GM19467 (cell line): ENCODE measurements around the gene CNOT3.
"Not testable (repeated sequence)": the region's sequence is repeated elsewhere in the genome, so short reads cannot be mapped to it uniquely, and the experiment has no call there.

Experiments used
- ATAC-seq: cut with Tn5 transposase; IDR thresholded peaks from one replicate; pipeline ENCODE4 v1.9.1; 2021; ENCODE audit warnings: mild to moderate bottlenecking, moderate library complexity; ENCODE audit not compliant: unreplicated experiment

The CNOT3 gene

GRCh38 chr19:54137699-54138488, at the start of gene CNOT3:
Gene CNOT3 (plus strand): TSS chr19:54137762. CDS start chr19:54142979, 5,217 bp downstream.
- ATAC-seq: no peak

GRCh38 chr19:54094426-54095000, 43.0 kb upstream of the CNOT3 start:
- no peak for ATAC-seq

- ATAC-seq: no peak
Measured at GRCh38 chr19:54095136-54095858, 42.3 kb upstream of the CNOT3 start.

- not testable (repeated sequence) for ATAC-seq
Measured at GRCh38 chr19:54095859-54096616, 41.5 kb upstream of the CNOT3 start.

GRCh38 chr19:54096617-54097106, 40.9 kb upstream of the CNOT3 start:
- no peak for ATAC-seq

GRCh38 chr19:54099190-54099902, 38.2 kb upstream of the CNOT3 start:
- no peak for ATAC-seq

GRCh38 chr19:54099903-54100255, 37.7 kb upstream of the CNOT3 start:
- ATAC-seq: not testable (repeated sequence)

- ATAC-seq: no peak
Measured at GRCh38 chr19:54100561-54100960, 37.0 kb upstream of the CNOT3 start, which contains the start of gene OSCAR. Gene OSCAR (minus strand): TSS chr19:54100803. CDS start chr19:54100792, 11 bp downstream.

GRCh38 chr19:54102421-54103169, 35.0 kb upstream of the CNOT3 start, which contains the start of gene NDUFA3:
Gene NDUFA3 (plus strand): TSS chr19:54102855. CDS start chr19:54102879, 24 bp downstream.
- peak; percentile 98 for ATAC-seq

- no peak for ATAC-seq
Measured at GRCh38 chr19:54104998-54105715, 32.4 kb upstream of the CNOT3 start.

GRCh38 chr19:54105796-54106195, 31.8 kb upstream of the CNOT3 start:
- no peak for ATAC-seq

- no peak for ATAC-seq
Measured at GRCh38 chr19:54106716-54107115, 30.8 kb upstream of the CNOT3 start.

- ATAC-seq: no peak
Measured at GRCh38 chr19:54107876-54108490, 29.6 kb upstream of the CNOT3 start.

- ATAC-seq: no peak
Measured at GRCh38 chr19:54108496-54108895, 29.1 kb upstream of the CNOT3 start.

- no peak for ATAC-seq
Measured at GRCh38 chr19:54109651-54110050, 27.9 kb upstream of the CNOT3 start.

GRCh38 chr19:54114340-54115108, 23.0 kb upstream of the CNOT3 start:
- no peak for ATAC-seq
